Endothelial cell of umbilical vein (primary cell): ENCODE results near the gene ZBTB21. TPM values are rescaled to one million over a fixed set of nuclear protein-coding genes. Genes with fewer than 3 reads are reported as not detected.

Experiments used
- BruUV-seq: library from RNA; stranded (reverse); fragments of 400-500 nt; replicated peaks from 2 replicates; lab custom pipeline; 2021; lab: Mats Ljungman, UMichigan
- CTCF ChIA-PET: fragments of 300-600, 350-600 bp; sonication (Branson Sonifier 250); formaldehyde crosslinking; loops from one replicate; lab custom pipeline; 2021; ENCODE audit warnings: antibody characterized with exemption, inconsistent platforms; lab: Charles Lee
- POLR2A ChIA-PET: fragments of 300-600, 350-600 bp; sonication (Branson Sonifier 250); formaldehyde crosslinking; loops from one replicate; lab custom pipeline; 2021; ENCODE audit warnings: antibody characterized with exemption, inconsistent platforms; lab: Charles Lee
- DNase-seq: peaks from one replicate; pipeline ENCODE4 v3.0.0-alpha.2; 2011; ENCODE audit warnings: low read depth, low spot score
- FAIRE-seq: peaks from 2 replicates; lab custom pipeline; 2011; peaks lifted over from hg19 to GRCh38; lab: Jason Lieb, UNC
- H2AFZ ChIP-seq: 2 replicates; pipeline ENCODE4 v1.6.0; 2012; ENCODE audit warnings: low read depth, low read length, control low read depth, inconsistent platforms
- H3K27ac ChIP-seq: 2 replicates; pipeline ENCODE4 v1.5.1; 2011; ENCODE audit warnings: low read depth, mild to moderate bottlenecking, control low read depth, low read length, moderate library complexity; ENCODE audit not compliant: insufficient read depth
- H3K27me3 ChIP-seq, 2 experiments: 2 replicates each; pipeline versions ENCODE4 v1.6.0 to v1.6.1; 2011; ENCODE audit warnings: low read length in 2 of 2, mixed read lengths in 1 of 2; ENCODE audit not compliant: control insufficient read depth in 2 of 2, insufficient read depth in 2 of 2
- H3K36me3 ChIP-seq, 2 experiments: 2 replicates in 1 of 2; 3 replicates in 1 of 2; pipeline ENCODE4 v1.5.1; 2011; ENCODE audit warnings: low read length in 2 of 2, mild to moderate bottlenecking in 1 of 2, moderate library complexity in 1 of 2; ENCODE audit not compliant: control insufficient read depth in 2 of 2, insufficient read depth in 2 of 2; ENCODE audit errors: extremely low read depth in 1 of 2
- H3K4me1 ChIP-seq: 3 replicates; pipeline ENCODE4 v1.5.1; 2011; ENCODE audit warnings: mild to moderate bottlenecking, low read length; ENCODE audit not compliant: control insufficient read depth, insufficient read depth; ENCODE audit errors: extremely low read depth
- H3K4me2 ChIP-seq: 2 replicates; pipeline ENCODE4 v1.6.1; 2011; ENCODE audit warnings: low read length, control low read depth, mixed read lengths; ENCODE audit not compliant: insufficient read depth
- H3K4me3 ChIP-seq, 3 experiments: fragments of 200-600 bp in 1 of 3; sonication (generic), shearing (Covaris generic) in 1 of 3; replicated peaks in 1 of 3; 2 replicates each; pipeline ENCODE4 v1.5.1; 2011 to 2016; ENCODE audit warnings: control low read depth in 3 of 3, low read length in 3 of 3, mild to moderate bottlenecking in 2 of 3, inconsistent platforms in 1 of 3, low read depth in 1 of 3, moderate library complexity in 1 of 3; ENCODE audit not compliant: insufficient read depth in 1 of 3
- H3K79me2 ChIP-seq: 2 replicates; pipeline ENCODE4 v1.6.0; 2012; ENCODE audit warnings: low read length, inconsistent platforms; ENCODE audit not compliant: control insufficient read depth, insufficient read depth
- H3K9ac ChIP-seq: replicated peaks from 2 replicates; pipeline ENCODE3; 2011; ENCODE audit warnings: low read length, control low read depth; ENCODE audit not compliant: insufficient read depth; ENCODE audit errors: extremely low read depth
- H3K9me1 ChIP-seq: replicated peaks from 3 replicates; pipeline ENCODE4 v1.6.0; 2011; ENCODE audit warnings: mild to moderate bottlenecking, low read length; ENCODE audit not compliant: control insufficient read depth, insufficient read depth; ENCODE audit errors: extremely low read depth
- H3K9me3 ChIP-seq: replicated peaks from 2 replicates; pipeline ENCODE4 v1.5.1; 2012; ENCODE audit warnings: low read length, inconsistent platforms; ENCODE audit not compliant: control insufficient read depth, insufficient read depth
- H4K20me1 ChIP-seq: replicated peaks from 2 replicates; pipeline ENCODE3; 2011; ENCODE audit warnings: mild to moderate bottlenecking, low read length; ENCODE audit not compliant: control insufficient read depth, insufficient read depth; ENCODE audit errors: extremely low read depth
- CTCF ChIP-seq, 2 donors: IDR thresholded peaks; 1 replicate in 1 of 2; 2 replicates in 1 of 2; pipeline ENCODE4 v1.5.1; 2011; ENCODE audit warnings: low read length in 2 of 2, mild to moderate bottlenecking in 2 of 2, moderate library complexity in 2 of 2, control low read depth in 1 of 2, inconsistent platforms in 1 of 2, low read depth in 1 of 2; ENCODE audit not compliant: insufficient read depth in 1 of 2; ENCODE audit errors: extremely low read depth in 1 of 2
- EZH2 ChIP-seq: IDR thresholded peaks from 2 replicates; pipeline ENCODE4 v1.6.1; 2012; ENCODE audit warnings: borderline replicate concordance, low read depth, mild to moderate bottlenecking, moderate library complexity, low read length, inconsistent platforms; ENCODE audit not compliant: severe bottlenecking
- FOS ChIP-seq: IDR thresholded peaks from 2 replicates; pipeline ENCODE4 v1.6.1; 2011; ENCODE audit warnings: mild to moderate bottlenecking, low read length, moderate library complexity, borderline replicate concordance; ENCODE audit not compliant: insufficient read depth
- GATA2 ChIP-seq: IDR thresholded peaks from 2 replicates; pipeline ENCODE4 v1.7.0; 2011; ENCODE audit warnings: low read depth, mild to moderate bottlenecking, moderate library complexity, mixed read lengths, low read length; ENCODE audit not compliant: insufficient read length, insufficient read depth
- JUN ChIP-seq: IDR thresholded peaks from 2 replicates; pipeline ENCODE4 v1.6.1; 2011; ENCODE audit warnings: borderline replicate concordance, low read depth; ENCODE audit not compliant: insufficient read length, insufficient read depth
- MAX ChIP-seq: IDR thresholded peaks from 2 replicates; pipeline ENCODE4 v1.6.1; 2011; ENCODE audit not compliant: insufficient read depth, insufficient read length
- MYC ChIP-seq: IDR thresholded peaks from one replicate; pipeline ENCODE4 v1.6.1; 2011; ENCODE audit warnings: mild to moderate bottlenecking, low read depth, low read length
- POLR2A ChIP-seq: IDR thresholded peaks from 2 replicates; pipeline ENCODE4 v1.6.1; 2012; ENCODE audit warnings: low read depth, mild to moderate bottlenecking, control low read depth, low read length
- POLR2AphosphoS5 ChIP-seq: IDR thresholded peaks from 2 replicates; pipeline ENCODE4 v1.6.1; 2012; ENCODE audit warnings: low read depth, mild to moderate bottlenecking, control low read depth, low read length, moderate library complexity; ENCODE audit not compliant: insufficient read depth
- dilution Hi-C: fragments of 300-500 bp; cut with MboI; formaldehyde crosslinking; loops from one replicate; pipeline ENCODE4 v1.15.0; 2019; ENCODE audit warnings: low sequenced_read_pairs; ENCODE audit not compliant: extremely low pct_ligation_motif_present
- intact Hi-C: fragments of 100-400 bp; cut with micrococcal nuclease; formaldehyde crosslinking; loops from one replicate; pipeline ENCODE4 v1.10.0; 2022
- polyA plus RNA-seq, 4 experiments: library from polyadenylated mRNA; depleted of rRNA in 3 of 4; stranded (reverse) in 3 of 4; unstranded in 1 of 4; fragments of >200 nt; gene quantifications; 2 replicates each; pipeline versions ENCODE4 v1.2.1 to v1.2.3, GENCODE V29; 2011 to 2012; ENCODE audit warnings: missing spikeins in 1 of 4
- total RNA-seq: library from RNA; stranded (reverse); gene quantifications from 2 replicates; pipeline ENCODE4 v1.2.3, GENCODE V29; 2021

ZBTB21 gene
- total and polyA plus RNA-seq, 2 donors (not counting 3 experiments of a cell fraction or from before 2014, with no cell fraction given), result 2.8 to 12.4 TPM

- dilution Hi-C loops (no loop called here), intact Hi-C loops (no loop called here)
- H3K36me3 ChIP-seq, result no peaks in the 10 kb centered on the region
- ChIA-PET CTCF (interaction anchor here (0.8 to 2.0 kb wide), 2 partner anchors 82 to 94 kb away, joined by 3 to 8 read pairs; no protein-coding TSS in a partner anchor), POLR2A (no interaction called here)
- peaks cover 5% of the 10 kb centered on the region for H3K4me1 ChIP-seq
- no peak overlapping the region for H3K4me3 ChIP-seq
- no peak overlapping the region for H3K4me2 ChIP-seq
- no peaks in the 10 kb centered on the region for H4K20me1 ChIP-seq
- peaks cover 8 to 15% of the 10 kb centered on the region in 2 experiments for H3K27me3 ChIP-seq
- H3K9ac ChIP-seq, result no peak overlapping the region
- no TSS peak for BruUV-seq
- no peak overlapping the region for H3K27ac ChIP-seq
- H3K9me1 ChIP-seq, result no peaks in the 10 kb centered on the region
- TF ChIP-seq EZH2 (no peak), MAX (no peak), JUN (no peak), CTCF (IDR thresholded peaks at IDR 0.05; ENCODE audit: extremely low read depth in 1 of 2, insufficient read depth in 1 of 2, low read depth in 1 of 2, low read length in 2 of 2) (no peak), MYC (no peak), GATA2 (no peak), POLR2A (no peak), POLR2AphosphoS5 (no peak), FOS (no peak)
- FAIRE-seq (no peak), DNase-seq (no peak)
- H3K9me3 ChIP-seq, result no peaks in the 10 kb centered on the region
- H3K79me2 ChIP-seq, result no peaks in the 10 kb centered on the region
- H2AFZ ChIP-seq, result no peak overlapping the region
These were observed 15.9 kb upstream of the ZBTB21 start for GRCh38 chr21:42026082-42026435.
